Parathyroid adenoma (tissue), 2 donors: Measurements from ENCODE around the gene ME3.
A peak's percentile ranks its signal among the peaks of the same experiment; 100 is the strongest.

ENCODE experiments used
- H2AFZ ChIP-seq: fragments of 300-600 bp; sonication (generic); one replicate; pipeline ENCODE4 v1.7.0; 2017; ENCODE audit warnings: antibody characterized with exemption, mild to moderate bottlenecking
- H3K27ac ChIP-seq: fragments of 300-600 bp; sonication (generic); one replicate; pipeline ENCODE4 v1.7.0; 2017
- H3K27me3 ChIP-seq: fragments of 300-600 bp; sonication (generic); one replicate; pipeline ENCODE4 v1.7.0; 2017; ENCODE audit warnings: low read length; ENCODE audit not compliant: control insufficient read depth, insufficient read depth
- H3K36me3 ChIP-seq: fragments of 300-600 bp; sonication (generic); one replicate; pipeline ENCODE4 v1.7.0; 2017; ENCODE audit warnings: low read length; ENCODE audit not compliant: control insufficient read depth, insufficient read depth
- H3K4me1 ChIP-seq: fragments of 300-600 bp; sonication (generic); one replicate; pipeline ENCODE4 v1.7.0; 2017; ENCODE audit warnings: control low read depth
- H3K4me2 ChIP-seq: fragments of 300-600 bp; sonication (generic); one replicate; pipeline ENCODE4 v1.7.0; 2017; ENCODE audit warnings: low read length
- H3K4me3 ChIP-seq: fragments of 300-600 bp; sonication (generic); one replicate; pipeline ENCODE4 v1.7.0; 2017; ENCODE audit warnings: low read depth, low read length
- H3K79me2 ChIP-seq: fragments of 300-600 bp; sonication (generic); one replicate; pipeline ENCODE4 v1.7.0; 2017; ENCODE audit warnings: control low read depth
- H3K9ac ChIP-seq: fragments of 300-600 bp; sonication (generic); one replicate; pipeline ENCODE4 v1.7.0; 2017; ENCODE audit warnings: mild to moderate bottlenecking
- H3K9me3 ChIP-seq: fragments of 300-600 bp; sonication (generic); one replicate; pipeline ENCODE4 v1.7.0; 2017; ENCODE audit warnings: low read length; ENCODE audit not compliant: control insufficient read depth
- CTCF ChIP-seq: fragments of 300-600 bp; sonication (generic); IDR thresholded peaks from one replicate; pipeline ENCODE4 v1.7.0; 2017; ENCODE audit warnings: antibody characterized with exemption, mild to moderate bottlenecking
- donor health status: primary hyperparathyroidism.

ME3 gene

GRCh38 chr11:86555866-86556265, 116.5 kb downstream of the ME3 start:
- peaks cover 14% of the 10 kb centered on the region for H3K4me1 ChIP-seq
- no peak for TF ChIP-seq CTCF
- no peaks in the 10 kb centered on the region for H3K9me3 ChIP-seq
- no peak overlapping the region for H2AFZ ChIP-seq
- H3K9ac ChIP-seq: no peak overlapping the region
- H3K4me3 ChIP-seq: no peak overlapping the region
- H3K79me2 ChIP-seq: no peaks in the 10 kb centered on the region
- H3K27me3 ChIP-seq: no peaks in the 10 kb centered on the region
- no peaks in the 10 kb centered on the region for H3K36me3 ChIP-seq
- H3K4me2 ChIP-seq: no peak overlapping the region
- H3K27ac ChIP-seq: no peak overlapping the region

GRCh38 chr11:86555401-86555800, 117.0 kb downstream of the ME3 start:
- H3K4me1 ChIP-seq: peaks cover 14% of the 10 kb centered on the region
- no peak overlapping the region for H3K27ac ChIP-seq

DNA sequence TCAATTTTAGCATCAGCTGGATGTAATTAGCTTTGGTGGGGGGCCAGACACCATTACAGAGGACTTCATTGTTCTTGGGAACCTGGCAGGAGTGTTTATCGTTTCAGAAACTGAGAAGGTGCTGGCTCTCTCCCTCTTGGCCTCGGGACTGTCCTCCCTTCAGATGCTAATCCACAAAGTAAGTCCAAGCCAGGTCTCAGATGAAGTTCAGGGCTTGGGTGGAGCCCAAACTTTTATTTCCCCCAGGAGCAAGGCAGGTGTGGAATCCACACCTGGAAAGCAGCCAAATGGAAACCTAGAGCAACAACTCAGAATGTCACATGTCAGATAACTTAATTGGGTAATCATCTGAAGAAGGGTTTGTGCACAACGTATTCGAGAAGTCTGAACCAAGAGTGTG, 119.2 kb downstream of the ME3 start:
- Histone ChIP-seq H2AFZ (no peak overlapping the region), H3K4me1 (peaks cover 9% of the 10 kb centered on the region), H3K36me3 (no peaks in the 10 kb centered on the region)

More at GRCh38 chr11:86555401-86555800, 117.0 kb downstream of the ME3 start:
- H3K4me3 ChIP-seq: no peak overlapping the region
- H3K4me2 ChIP-seq: no peak overlapping the region
- H3K27me3 ChIP-seq: no peaks in the 10 kb centered on the region
- no peaks in the 10 kb centered on the region for H3K36me3 ChIP-seq
- H3K9me3 ChIP-seq: no peaks in the 10 kb centered on the region
- TF ChIP-seq CTCF: no peak
- H3K9ac ChIP-seq: no peak overlapping the region
- no peaks in the 10 kb centered on the region for H3K79me2 ChIP-seq
- H2AFZ ChIP-seq: no peak overlapping the region

DNA sequence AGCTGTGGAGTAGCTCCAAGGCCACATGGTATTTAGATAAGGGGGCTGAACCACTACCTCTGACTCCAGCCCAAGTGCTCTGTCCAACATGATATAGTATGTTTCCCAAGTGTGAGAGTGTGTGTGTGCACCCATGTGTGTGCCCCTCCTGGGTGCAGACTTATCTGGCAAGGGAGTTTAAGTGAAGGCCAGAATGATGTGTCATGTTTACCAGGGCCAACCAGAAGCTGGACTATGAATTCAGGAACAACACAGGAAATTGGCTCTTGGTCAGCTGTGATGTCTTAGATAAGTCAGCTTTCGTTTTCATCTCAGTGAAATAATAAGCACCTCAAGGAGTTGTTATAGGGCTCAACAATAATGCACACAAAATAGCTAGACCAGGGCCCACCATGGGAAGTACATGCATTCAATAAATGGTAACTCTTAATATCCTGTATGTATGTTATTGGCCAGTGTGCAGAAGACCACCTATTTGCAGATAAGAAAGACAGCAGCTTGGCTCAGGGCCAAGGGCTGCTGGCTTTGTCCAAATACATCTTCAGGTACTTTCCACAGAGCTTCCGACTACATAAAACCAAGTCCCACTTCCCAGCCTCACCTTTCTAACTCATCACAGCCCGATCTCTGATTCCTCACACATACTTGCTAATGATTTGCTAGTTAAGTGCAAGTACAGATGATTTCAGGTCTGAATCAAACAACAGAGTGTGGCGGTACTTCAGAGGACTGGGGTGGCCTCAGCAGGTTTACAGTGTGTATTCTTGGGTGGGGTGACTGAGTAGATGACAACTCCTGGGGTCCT, 120.9 kb downstream of the ME3 start:
- Histone ChIP-seq H3K79me2 (no peaks in the 10 kb centered on the region), H3K4me1 (peaks cover 14% of the 10 kb centered on the region), H2AFZ (no peak overlapping the region), H3K9ac (no peak overlapping the region), H3K36me3 (no peaks in the 10 kb centered on the region), H3K27ac (peak overlapping the region; percentile 49), H3K27me3 (no peaks in the 10 kb centered on the region), H3K4me3 (no peak overlapping the region), H3K9me3 (no peaks in the 10 kb centered on the region), H3K4me2 (no peak overlapping the region)
- no peak for TF ChIP-seq CTCF

More for the DNA sequence above, 119.2 kb downstream of the ME3 start:
- Histone ChIP-seq H3K4me2 (no peak overlapping the region), H3K27me3 (no peaks in the 10 kb centered on the region), H3K9me3 (no peaks in the 10 kb centered on the region), H3K9ac (no peak overlapping the region), H3K27ac (no peak overlapping the region), H3K4me3 (no peak overlapping the region), H3K79me2 (no peaks in the 10 kb centered on the region)
- TF ChIP-seq CTCF: no peak

GRCh38 chr11:86550757-86551156, 121.7 kb downstream of the ME3 start:
- no peak overlapping the region for H3K9ac ChIP-seq
- H3K27ac ChIP-seq: peak overlapping the region; percentile 49
- peaks cover 14% of the 10 kb centered on the region for H3K4me1 ChIP-seq
- no peak overlapping the region for H3K4me2 ChIP-seq
- H2AFZ ChIP-seq: no peak overlapping the region
- TF ChIP-seq CTCF: no peak
- H3K9me3 ChIP-seq: no peaks in the 10 kb centered on the region
- H3K79me2 ChIP-seq: no peaks in the 10 kb centered on the region
- H3K27me3 ChIP-seq: no peaks in the 10 kb centered on the region
- H3K36me3 ChIP-seq: no peaks in the 10 kb centered on the region
- no peak overlapping the region for H3K4me3 ChIP-seq
